Left renal cortex interstitium (tissue), 4 donors: ENCODE data around the gene KLHL29. TPM values are rescaled to one million over a fixed set of nuclear protein-coding genes. Genes with fewer than 3 reads are reported as not detected.

Source experiments
- DNase-seq, 4 donors: peaks; one replicate each; pipeline ENCODE4 v3.0.0-alpha.2; 2013; ENCODE audit warnings: low read depth in 4 of 4, low spot score in 2 of 4, missing footprints in 1 of 4
- polyA plus RNA-seq, 4 donors: library from polyadenylated mRNA; unstranded; fragments of 120-200 nt; gene quantifications; one replicate each; pipeline ENCODE4 v1.2.1, GENCODE V29; 2013; ENCODE audit not compliant: insufficient read length in 4 of 4

The KLHL29 gene
- polyA plus RNA-seq, 4 donors: 7.6 to 15.0 (median 12.0) TPM

- DNase-seq: no peak
These were observed 252.2 kb downstream of the KLHL29 start for GRCh38 chr2:23637011-23637778.

- no peak for DNase-seq
These were observed 254.5 kb downstream of the KLHL29 start for GRCh38 chr2:23639406-23639982.

GRCh38 chr2:23640711-23641110 lies 255.7 kb downstream of the KLHL29 start:
- no peak for DNase-seq

- no peak for DNase-seq
These were observed 257.5 kb downstream of the KLHL29 start for GRCh38 chr2:23642516-23642915.

- DNase-seq: no peak
These were observed 260.3 kb downstream of the KLHL29 start for GRCh38 chr2:23645230-23645808.

GRCh38 chr2:23647563-23647962 lies 262.6 kb downstream of the KLHL29 start:
- no peak for DNase-seq

GRCh38 chr2:23649303-23649702 lies 264.3 kb downstream of the KLHL29 start:
- DNase-seq: no peak

GRCh38 chr2:23649819-23650218 lies 264.8 kb downstream of the KLHL29 start:
- DNase-seq: no peak

- no peak for DNase-seq
These were observed 266.5 kb downstream of the KLHL29 start for GRCh38 chr2:23651187-23652080.

GRCh38 chr2:23653326-23653725 lies 268.3 kb downstream of the KLHL29 start:
- no peak for DNase-seq

GRCh38 chr2:23654756-23655155 lies 269.8 kb downstream of the KLHL29 start:
- DNase-seq: no peak

- no peak for DNase-seq
These were observed 271.1 kb downstream of the KLHL29 start for GRCh38 chr2:23655934-23656596.

GRCh38 chr2:23656597-23656973 lies 271.6 kb downstream of the KLHL29 start:
- DNase-seq: no peak

GRCh38 chr2:23657371-23657770 lies 272.4 kb downstream of the KLHL29 start:
- DNase-seq: no peak

GRCh38 chr2:23657934-23658333 lies 273.0 kb downstream of the KLHL29 start:
- DNase-seq: no peak

- no peak for DNase-seq
These were observed 273.5 kb downstream of the KLHL29 start for GRCh38 chr2:23658466-23658942.

- no peak for DNase-seq
These were observed 274.3 kb downstream of the KLHL29 start for GRCh38 chr2:23659328-23659727.

GRCh38 chr2:23659773-23660172 lies 274.8 kb downstream of the KLHL29 start:
- DNase-seq: no peak

- no peak for DNase-seq
These were observed 275.3 kb downstream of the KLHL29 start for GRCh38 chr2:23660237-23660636.

GRCh38 chr2:23661276-23662050 lies 276.5 kb downstream of the KLHL29 start:
- DNase-seq: no peak
